Measurements from ENCODE around the gene KYAT1. TPM values are rescaled to one million over a fixed set of nuclear protein-coding genes. Genes with fewer than 3 reads are reported as not detected.

KYAT1 gene
- total and polyA plus RNA-seq, 4 experiments from 2014 or later, result 9.8 to 12.4 (median 11.3) TPM

GRCh38 chr9:128901822-128902221 is 20.1 kb upstream of the KYAT1 start:
- H3K27me3 Mint-ChIP-seq, result no peaks in the 10 kb centered on the region
- CTCF ChIA-PET (ENCODE audit: partially characterized antibody), result interaction anchor here (2.6 to 2.7 kb wide), 2 partner anchors 20 to 26 kb away, joined by 7 to 15 read pairs; partner anchors contain the start of genes KYAT1 and LRRC8A
- DNase-seq, result no peak

DNA sequence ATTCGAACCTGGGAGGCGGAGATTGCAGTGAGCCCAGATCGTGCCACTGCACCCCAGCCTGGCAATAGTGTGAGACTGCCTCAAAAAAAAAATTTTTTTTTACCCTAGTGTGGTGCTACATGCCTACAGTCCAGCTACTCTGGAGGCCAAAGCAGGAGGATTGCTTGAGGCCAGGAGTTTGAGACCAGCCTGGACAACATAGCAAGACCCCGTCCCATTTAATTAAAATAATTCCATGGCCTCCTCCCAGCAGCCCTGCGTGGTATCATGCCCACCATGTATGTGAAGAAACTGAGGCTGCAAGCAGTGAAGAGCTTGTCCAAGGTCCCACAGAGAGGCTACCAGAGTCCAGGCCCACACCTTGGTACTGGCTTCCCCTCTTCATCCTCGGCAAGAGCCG is 19.6 kb upstream of the KYAT1 start:
- H3K4me3 ChIP-seq (ENCODE audit: low read length in 2 of 2), result peak overlapping the region; percentile 14 to 19
- H3K4me1 ChIP-seq (ENCODE audit: insufficient read depth, low read length), result peaks cover 91% of the 10 kb centered on the region
- H3K9me3 ChIP-seq (ENCODE audit: control insufficient read depth in 1 of 2, low read length in 2 of 2), result no peaks in the 10 kb centered on the region
- no peak overlapping the region for H3K4me3 Mint-ChIP-seq
- no peaks in the 10 kb centered on the region for H3K27me3 Mint-ChIP-seq
- no peak for DNase-seq
- H3K4me1 Mint-ChIP-seq, result peaks cover 36 to 80% (median 59%) of the 10 kb centered on the region in 4 donors
- peaks cover 11 to 13% of the 10 kb centered on the region in 2 donors for H3K36me3 Mint-ChIP-seq
- intact Hi-C loops (cut with micrococcal nuclease), result no loop called here
- ChIA-PET POLR2A (ENCODE audit: partially characterized antibody) (interaction anchor here (1.0 to 12.5 kb wide), 9 partner anchors 9 to 348 kb away, joined by 3 to 110 read pairs (median 7); partner anchors contain the start of genes ENDOG, KYAT1 and LRRC8A), CTCF (ENCODE audit: partially characterized antibody) (interaction anchor here (1.3 to 2.7 kb wide), 3 partner anchors 19 to 83 kb away, joined by 7 to 15 read pairs (median 7); partner anchors contain the start of genes ENDOG, KYAT1 and LRRC8A)
- peak overlapping the region; percentile 76 for H3K27ac ChIP-seq (ENCODE audit: low read depth, low read length)
- H3K36me3 ChIP-seq (ENCODE audit: insufficient read depth, low read length), result peaks cover 7% of the 10 kb centered on the region
- H3K9me3 Mint-ChIP-seq, result no peaks in the 10 kb centered on the region
- H3K27ac Mint-ChIP-seq, result peak overlapping the region; percentile 84 to 99 (median 96)
- H3K27me3 ChIP-seq (ENCODE audit: insufficient read depth, low read length), result no peaks in the 10 kb centered on the region

More at GRCh38 chr9:128901822-128902221, 20.1 kb upstream of the KYAT1 start:
- POLR2A ChIA-PET (ENCODE audit: partially characterized antibody), result interaction anchor here (0.6 to 12.5 kb wide), 16 partner anchors 8 to 349 kb away, joined by 3 to 110 read pairs (median 6); partner anchors contain the start of genes DOLK, ENDOG, KYAT1 and LRRC8A
- H3K4me3 ChIP-seq (ENCODE audit: low read length in 2 of 2), result peak overlapping the region; percentile 14 to 19
- peak overlapping the region; percentile 76 for H3K27ac ChIP-seq (ENCODE audit: low read depth, low read length)
- no peaks in the 10 kb centered on the region for H3K27me3 ChIP-seq (ENCODE audit: insufficient read depth, low read length)
- peaks cover 91% of the 10 kb centered on the region for H3K4me1 ChIP-seq (ENCODE audit: insufficient read depth, low read length)
- Mint-ChIP-seq H3K4me3 (peak overlapping the region; percentile 76 to 87 (median 84)), H3K4me1 (peaks cover 37 to 80% (median 62%) of the 10 kb centered on the region in 4 donors), H3K9me3 (no peaks in the 10 kb centered on the region), H3K36me3 (peaks cover 11 to 12% of the 10 kb centered on the region in 2 donors), H3K27ac (peak overlapping the region; percentile 84 to 99 (median 98))
- H3K36me3 ChIP-seq (ENCODE audit: insufficient read depth, low read length), result peaks cover 5% of the 10 kb centered on the region
- H3K9me3 ChIP-seq (ENCODE audit: control insufficient read depth in 1 of 2, low read length in 2 of 2), result no peaks in the 10 kb centered on the region
- intact Hi-C loops (cut with micrococcal nuclease), result loop anchor here (1.0 kb wide), 2 partner anchors 20 to 26 kb away; partner anchors contain the start of gene LRRC8A

DNA sequence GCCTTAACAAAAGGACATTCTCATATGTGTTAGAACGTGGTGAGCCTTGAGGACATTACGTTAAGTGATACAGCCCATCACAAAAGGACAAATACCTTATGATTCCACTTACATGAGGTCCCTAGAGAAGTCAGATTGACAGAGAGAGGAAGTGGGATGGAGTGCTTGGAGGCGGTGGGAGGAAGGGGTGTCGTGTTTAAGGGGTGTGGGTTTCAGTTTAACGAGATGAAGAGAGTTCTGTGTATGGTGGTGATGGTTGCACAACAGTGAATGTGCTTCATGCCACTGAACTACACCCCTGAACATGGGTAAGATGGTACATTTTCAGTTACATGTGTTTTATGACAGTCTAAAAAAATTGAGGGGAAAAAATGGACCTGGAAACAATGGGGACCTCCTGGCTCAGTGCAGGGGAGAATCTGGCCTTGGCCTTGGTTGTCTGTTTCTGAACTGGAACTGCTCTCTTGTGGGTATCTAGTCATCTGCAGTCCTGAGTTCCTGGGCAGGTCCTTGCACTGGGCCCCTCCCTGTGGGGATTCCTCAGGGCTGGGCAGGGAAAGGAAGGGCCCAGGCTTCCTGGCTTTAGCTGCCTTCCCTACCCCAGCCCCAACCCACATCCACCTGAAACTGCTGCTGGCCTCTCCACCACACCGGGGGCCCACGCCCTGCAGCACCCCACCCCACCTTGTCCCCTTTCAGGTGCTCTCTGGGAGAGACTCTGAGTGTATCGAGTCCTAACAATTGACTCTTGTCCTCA is 18.0 kb upstream of the KYAT1 start:
- H3K4me1 Mint-ChIP-seq, result peaks cover 45 to 92% (median 72%) of the 10 kb centered on the region in 4 donors
- ChIA-PET CTCF (ENCODE audit: partially characterized antibody) (interaction anchor here (1.0 to 2.7 kb wide), 4 partner anchors 17 to 36 kb away, joined by 3 to 8 read pairs (median 5); partner anchors contain the start of genes KYAT1 and LRRC8A), POLR2A (ENCODE audit: partially characterized antibody) (interaction anchor here (0.8 to 12.5 kb wide), 4 partner anchors 11 to 17 kb away, joined by 4 to 110 read pairs (median 6); partner anchors contain the start of genes KYAT1 and LRRC8A)
- H3K36me3 Mint-ChIP-seq, result peaks cover 22 to 23% of the 10 kb centered on the region in 2 donors
- Histone ChIP-seq H3K9me3 (ENCODE audit: control insufficient read depth in 1 of 2, low read length in 2 of 2) (no peaks in the 10 kb centered on the region), H3K36me3 (ENCODE audit: insufficient read depth, low read length) (peaks cover 7% of the 10 kb centered on the region), H3K27ac (ENCODE audit: low read depth, low read length) (peak overlapping the region; percentile 59), H3K4me3 (ENCODE audit: low read length in 2 of 2) (no peak overlapping the region), H3K27me3 (ENCODE audit: insufficient read depth, low read length) (no peaks in the 10 kb centered on the region), H3K4me1 (ENCODE audit: insufficient read depth, low read length) (peaks cover 97% of the 10 kb centered on the region)
- intact Hi-C loops (cut with micrococcal nuclease), result no loop called here
- peak in 3 of 5 donors; percentile 22 to 26 (median 26) for DNase-seq
- H3K4me3 Mint-ChIP-seq, result peak overlapping the region in 7 of 8 donors; percentile 58 to 82 (median 63)
- H3K9me3 Mint-ChIP-seq, result no peaks in the 10 kb centered on the region
- H3K27me3 Mint-ChIP-seq, result no peaks in the 10 kb centered on the region
- H3K27ac Mint-ChIP-seq, result peak overlapping the region; percentile 84 to 99 (median 96)

DNA sequence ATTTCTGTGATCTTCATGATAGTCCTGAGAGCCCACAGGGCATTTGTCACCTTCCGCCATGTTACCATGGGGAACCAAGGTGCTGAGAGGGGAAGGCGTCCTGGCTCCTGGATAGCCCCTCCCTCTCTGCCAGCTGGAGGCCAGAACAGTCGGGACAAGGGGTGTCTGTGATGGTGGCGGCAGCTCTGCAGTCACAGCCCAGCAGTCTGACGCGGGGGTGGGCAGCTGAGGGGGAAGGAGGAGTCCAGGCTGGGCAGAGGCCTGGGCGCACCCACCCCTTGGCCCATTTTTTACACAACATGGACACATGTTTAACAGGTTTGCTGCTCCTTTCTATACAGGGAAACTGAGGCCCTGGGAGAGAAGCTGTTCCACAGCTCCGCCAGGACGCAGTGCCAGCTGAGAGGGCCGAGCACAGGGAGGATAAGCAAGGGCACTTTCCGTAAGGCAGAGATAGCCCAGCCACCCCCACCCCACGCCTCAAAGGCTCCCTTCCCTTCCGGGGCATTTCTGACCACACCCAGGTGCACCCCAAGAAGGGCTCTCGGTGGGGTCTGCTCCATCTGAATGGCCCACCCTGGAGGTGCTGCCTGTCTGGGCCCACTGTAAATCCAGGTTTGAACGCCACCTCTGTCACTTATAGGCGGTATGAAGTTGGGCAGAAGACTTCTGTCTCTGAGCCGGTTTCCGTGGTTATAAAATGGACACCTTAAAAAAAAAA is 17.3 kb upstream of the KYAT1 start:
- H3K4me1 ChIP-seq (ENCODE audit: insufficient read depth, low read length), result peaks cover 96% of the 10 kb centered on the region
- DNase-seq, result peak in 4 of 5 donors; percentile 19 to 36 (median 30)
- ChIA-PET POLR2A (ENCODE audit: partially characterized antibody) (interaction anchor here (1.1 to 12.5 kb wide), 3 partner anchors 12 to 18 kb away, joined by 4 to 110 read pairs (median 4); partner anchors contain the start of genes KYAT1 and LRRC8A), CTCF (ENCODE audit: partially characterized antibody) (interaction anchor here (0.8 to 2.5 kb wide), 4 partner anchors 10 to 29 kb away, joined by 3 to 8 read pairs (median 3); partner anchors contain the start of genes KYAT1 and LRRC8A)
- no peaks in the 10 kb centered on the region for H3K27me3 Mint-ChIP-seq
- H3K9me3 Mint-ChIP-seq, result no peaks in the 10 kb centered on the region
- peak overlapping the region in 7 of 8 donors; percentile 58 to 82 (median 76) for H3K4me3 Mint-ChIP-seq
- intact Hi-C loops (cut with micrococcal nuclease), result no loop called here
- peaks cover 7% of the 10 kb centered on the region for H3K36me3 ChIP-seq (ENCODE audit: insufficient read depth, low read length)
- no peaks in the 10 kb centered on the region for H3K27me3 ChIP-seq (ENCODE audit: insufficient read depth, low read length)
- peak overlapping the region in 1 of 2 donors; percentile 9 for H3K4me3 ChIP-seq (ENCODE audit: low read length in 2 of 2)
- no peaks in the 10 kb centered on the region for H3K9me3 ChIP-seq (ENCODE audit: control insufficient read depth in 1 of 2, low read length in 2 of 2)
- peak overlapping the region; percentile 59 for H3K27ac ChIP-seq (ENCODE audit: low read depth, low read length)
- peaks cover 23 to 25% of the 10 kb centered on the region in 2 donors for H3K36me3 Mint-ChIP-seq
- H3K27ac Mint-ChIP-seq, result peak overlapping the region; percentile 84 to 99 (median 96)
- peaks cover 46 to 95% (median 71%) of the 10 kb centered on the region in 4 donors for H3K4me1 Mint-ChIP-seq

GRCh38 chr9:128898382-128898781 is 16.6 kb upstream of the KYAT1 start:
- intact Hi-C loops (cut with micrococcal nuclease), result no loop called here
- peak overlapping the region; percentile 84 to 99 (median 96) for H3K27ac Mint-ChIP-seq
- H3K4me1 Mint-ChIP-seq, result peaks cover 46 to 92% (median 69%) of the 10 kb centered on the region in 4 donors
- Histone ChIP-seq H3K36me3 (ENCODE audit: insufficient read depth, low read length) (peaks cover 8% of the 10 kb centered on the region), H3K4me1 (ENCODE audit: insufficient read depth, low read length) (peaks cover 93% of the 10 kb centered on the region), H3K27me3 (ENCODE audit: insufficient read depth, low read length) (no peaks in the 10 kb centered on the region), H3K9me3 (ENCODE audit: control insufficient read depth in 1 of 2, low read length in 2 of 2) (no peaks in the 10 kb centered on the region), H3K4me3 (ENCODE audit: low read length in 2 of 2) (peak overlapping the region in 1 of 2 donors; percentile 9), H3K27ac (ENCODE audit: low read depth, low read length) (peak overlapping the region; percentile 59)
- no peaks in the 10 kb centered on the region for H3K9me3 Mint-ChIP-seq
- H3K27me3 Mint-ChIP-seq, result no peaks in the 10 kb centered on the region
- ChIA-PET CTCF (ENCODE audit: partially characterized antibody) (interaction anchor here (0.8 to 2.5 kb wide), 5 partner anchors 11 to 34 kb away, joined by 3 to 8 read pairs (median 3); partner anchors contain the start of genes KYAT1 and LRRC8A), POLR2A (ENCODE audit: partially characterized antibody) (interaction anchor here (1.1 to 12.5 kb wide), 2 partner anchors 12 to 15 kb away, joined by 4 to 110 read pairs; partner anchors contain the start of genes KYAT1 and LRRC8A)
- H3K4me3 Mint-ChIP-seq, result peak overlapping the region in 7 of 8 donors; percentile 36 to 78 (median 69)
- H3K36me3 Mint-ChIP-seq, result peaks cover 25 to 28% of the 10 kb centered on the region in 2 donors
- peak in 2 of 5 donors; percentile 8 to 49 for DNase-seq

- H3K4me1 ChIP-seq (ENCODE audit: insufficient read depth, low read length), result peaks cover 90% of the 10 kb centered on the region
- peak overlapping the region in 6 of 7 donors; percentile 18 to 93 (median 72) for H3K27ac Mint-ChIP-seq
- DNase-seq, result peak in 1 of 5 donors; percentile 27
- no peaks in the 10 kb centered on the region for H3K9me3 Mint-ChIP-seq
- H3K4me1 Mint-ChIP-seq, result peaks cover 43 to 82% (median 60%) of the 10 kb centered on the region in 4 donors
- intact Hi-C loops (cut with micrococcal nuclease), result no loop called here
- peaks cover 38 to 40% of the 10 kb centered on the region in 2 donors for H3K36me3 Mint-ChIP-seq
- H3K27ac ChIP-seq (ENCODE audit: low read depth, low read length), result no peak overlapping the region
- no peaks in the 10 kb centered on the region for H3K9me3 ChIP-seq (ENCODE audit: control insufficient read depth in 1 of 2, low read length in 2 of 2)
- H3K4me3 ChIP-seq (ENCODE audit: low read length in 2 of 2), result no peak overlapping the region
- no peaks in the 10 kb centered on the region for H3K27me3 ChIP-seq (ENCODE audit: insufficient read depth, low read length)
- ChIA-PET CTCF (ENCODE audit: partially characterized antibody) (interaction anchor here (0.9 kb wide), 1 partner anchor 13 kb away, joined by 4 read pairs; no protein-coding TSS in a partner anchor), POLR2A (ENCODE audit: partially characterized antibody) (interaction anchor here (0.8 to 12.5 kb wide), 3 partner anchors 12 to 77 kb away, joined by 3 to 110 read pairs (median 5); partner anchors contain the start of genes ENDOG, KYAT1, LRRC8A and SPOUT1)
- peak overlapping the region in 4 of 8 donors; percentile 5 to 62 (median 32) for H3K4me3 Mint-ChIP-seq
- H3K27me3 Mint-ChIP-seq, result no peaks in the 10 kb centered on the region
- H3K36me3 ChIP-seq (ENCODE audit: insufficient read depth, low read length), result peaks cover 22% of the 10 kb centered on the region
Observed at GRCh38 chr9:128895556-128895955, 13.8 kb upstream of the KYAT1 start.
